ENCODE results near the gene ALCAM. TPM values are rescaled to one million over a fixed set of nuclear protein-coding genes. Genes with fewer than 3 reads are reported as not detected.

ALCAM gene
- total RNA-seq, 2 experiments from 2014 or later = 47.7 to 51.3 TPM

DNA sequence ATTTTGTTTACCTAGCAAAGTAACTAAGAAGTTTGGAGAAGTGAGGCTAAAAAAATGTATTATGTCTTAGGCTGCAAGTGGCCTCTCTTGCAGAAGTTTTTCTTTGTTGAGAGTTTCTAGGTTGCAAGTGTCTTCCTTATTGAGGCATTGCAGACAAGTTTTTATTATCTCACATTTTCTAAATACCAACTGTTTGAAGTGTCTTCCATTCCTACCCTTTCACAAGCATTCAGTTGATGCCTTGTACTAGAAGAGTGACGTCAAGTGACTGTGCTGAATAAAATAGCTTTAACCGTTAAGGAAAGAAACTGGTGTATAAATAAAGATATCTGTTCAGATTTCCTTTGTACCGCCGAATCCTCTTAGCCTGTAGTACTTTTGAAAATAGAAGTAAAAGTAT lies 123.3 kb downstream of the ALCAM start:
- ChIA-PET CTCF (ENCODE audit: unreplicated experiment) (no interaction called here), POLR2A (no interaction called here)
- TF ChIP-seq, protein P1, sequence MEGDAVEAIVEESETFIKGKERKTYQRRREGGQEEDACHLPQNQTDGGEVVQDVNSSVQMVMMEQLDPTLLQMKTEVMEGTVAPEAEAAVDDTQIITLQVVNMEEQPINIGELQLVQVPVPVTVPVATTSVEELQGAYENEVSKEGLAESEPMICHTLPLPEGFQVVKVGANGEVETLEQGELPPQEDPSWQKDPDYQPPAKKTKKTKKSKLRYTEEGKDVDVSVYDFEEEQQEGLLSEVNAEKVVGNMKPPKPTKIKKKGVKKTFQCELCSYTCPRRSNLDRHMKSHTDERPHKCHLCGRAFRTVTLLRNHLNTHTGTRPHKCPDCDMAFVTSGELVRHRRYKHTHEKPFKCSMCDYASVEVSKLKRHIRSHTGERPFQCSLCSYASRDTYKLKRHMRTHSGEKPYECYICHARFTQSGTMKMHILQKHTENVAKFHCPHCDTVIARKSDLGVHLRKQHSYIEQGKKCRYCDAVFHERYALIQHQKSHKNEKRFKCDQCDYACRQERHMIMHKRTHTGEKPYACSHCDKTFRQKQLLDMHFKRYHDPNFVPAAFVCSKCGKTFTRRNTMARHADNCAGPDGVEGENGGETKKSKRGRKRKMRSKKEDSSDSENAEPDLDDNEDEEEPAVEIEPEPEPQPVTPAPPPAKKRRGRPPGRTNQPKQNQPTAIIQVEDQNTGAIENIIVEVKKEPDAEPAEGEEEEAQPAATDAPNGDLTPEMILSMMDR (conservative IDR thresholded peaks at IDR 0.05; ENCODE audit: low read length) = no peak
- TF ChIP-seq EZH2phosphoT487 (IDR thresholded peaks at IDR 0.05; ENCODE audit: borderline replicate concordance, low read depth, low read length) = no peak
- Histone ChIP-seq H3K36me3 (ENCODE audit: insufficient read depth, low read length) (no peaks in the 10 kb centered on the region; the same call in 1 of the 2 replicates), H2AFZ (ENCODE audit: low read length) (no peak overlapping the region), H3K27ac (ENCODE audit: low read depth, low read length, poor library complexity, severe bottlenecking) (no peak overlapping the region), H3K4me3 (ENCODE audit: low read depth, low read length, poor library complexity, severe bottlenecking) (no peak overlapping the region), H3K9me2 (ENCODE audit: insufficient read depth, low read length) (no peaks in the 10 kb centered on the region), H3K9me3 (ENCODE audit: low read length) (peaks cover 12% of the 10 kb centered on the region; the same call in 1 of the 2 replicates), H4K20me1 (ENCODE audit: insufficient read depth, low read length) (no peaks in the 10 kb centered on the region), H3K4me2 (ENCODE audit: low read length) (no peak overlapping the region), H3K4me1 (ENCODE audit: insufficient read depth, low read length, poor library complexity, severe bottlenecking) (no peaks in the 10 kb centered on the region), H3K79me2 (ENCODE audit: insufficient read depth, low read depth, low read length) (no peaks in the 10 kb centered on the region)
- intact Hi-C loops (cut with micrococcal nuclease; ENCODE audit: unreplicated experiment) = no loop called here
- BruUV-seq (replicated peaks) = no TSS peak
- DNase-seq (ENCODE audit: low spot score) = no peak

DNA sequence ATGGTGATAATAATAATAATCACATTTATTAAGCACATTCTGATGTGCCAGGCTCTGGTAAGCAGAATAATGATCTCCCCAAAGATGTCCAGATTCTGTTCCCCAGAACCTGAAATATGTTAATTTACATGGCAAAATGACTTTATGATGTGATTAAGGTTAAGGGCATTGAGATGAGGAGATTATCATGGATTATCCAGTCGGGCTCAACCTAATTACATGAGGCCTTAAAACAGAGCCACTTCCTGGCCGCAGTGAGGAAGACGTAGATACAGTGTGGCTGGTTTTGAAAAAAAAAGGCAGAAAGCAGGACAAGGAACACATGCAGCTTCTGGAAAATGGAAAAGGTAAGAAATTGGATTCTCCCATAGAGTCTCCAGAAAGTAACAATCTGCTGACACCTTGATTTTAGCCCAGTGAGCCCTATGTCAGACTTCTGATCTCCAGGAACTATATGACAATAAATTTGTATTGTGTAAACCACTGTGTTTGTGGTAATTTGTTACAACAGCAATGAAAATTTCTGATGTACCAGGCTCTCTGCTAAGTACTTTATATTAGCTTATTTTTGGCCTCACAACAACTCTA lies 126.7 kb downstream of the ALCAM start:
- H3K4me3 ChIP-seq (ENCODE audit: low read depth, low read length, poor library complexity, severe bottlenecking) = no peak overlapping the region
- no peak for TF ChIP-seq EZH2phosphoT487 (IDR thresholded peaks at IDR 0.05; ENCODE audit: borderline replicate concordance, low read depth, low read length)
- TF ChIP-seq, protein P1 (conservative IDR thresholded peaks at IDR 0.05; ENCODE audit: low read length) = no peak
- H3K36me3 ChIP-seq (ENCODE audit: insufficient read depth, low read length) = no peaks in the 10 kb centered on the region; the same call in 1 of the 2 replicates
- H3K4me2 ChIP-seq (ENCODE audit: low read length) = no peak overlapping the region
- H2AFZ ChIP-seq (ENCODE audit: low read length) = no peak overlapping the region
- H3K4me1 ChIP-seq (ENCODE audit: insufficient read depth, low read length, poor library complexity, severe bottlenecking) = no peaks in the 10 kb centered on the region
- no TSS peak for BruUV-seq (replicated peaks)
- H4K20me1 ChIP-seq (ENCODE audit: insufficient read depth, low read length) = no peaks in the 10 kb centered on the region
- intact Hi-C loops (cut with micrococcal nuclease; ENCODE audit: unreplicated experiment) = no loop called here
- H3K9me2 ChIP-seq (ENCODE audit: insufficient read depth, low read length) = no peaks in the 10 kb centered on the region
- no peak overlapping the region for H3K27ac ChIP-seq (ENCODE audit: low read depth, low read length, poor library complexity, severe bottlenecking)
- no peak for DNase-seq (ENCODE audit: low spot score)
- POLR2A ChIA-PET = no interaction called here
- H3K79me2 ChIP-seq (ENCODE audit: insufficient read depth, low read depth, low read length) = no peaks in the 10 kb centered on the region
- H3K9me3 ChIP-seq (ENCODE audit: low read length) = peaks cover 12% of the 10 kb centered on the region; the same call in 1 of the 2 replicates
- CTCF ChIA-PET (ENCODE audit: unreplicated experiment) = no interaction called here

DNA sequence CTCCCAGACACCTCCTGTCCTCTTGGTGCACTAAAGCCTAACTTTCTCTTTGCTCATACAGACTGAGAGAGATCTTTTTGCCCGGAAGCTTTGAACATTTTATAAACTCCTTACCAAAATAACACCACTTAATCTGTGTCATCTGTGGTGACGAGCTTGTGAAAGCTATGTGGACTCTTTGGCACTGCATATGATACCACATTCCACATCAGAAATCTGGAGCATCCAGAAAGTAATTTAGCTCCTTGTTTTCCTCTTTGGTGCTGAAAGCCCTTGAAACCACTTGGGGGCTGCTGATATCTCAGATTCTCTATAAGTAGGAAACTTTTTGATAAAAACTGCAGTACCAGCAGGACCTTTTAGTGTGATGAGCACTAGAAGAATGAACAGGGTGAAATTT lies 128.3 kb downstream of the ALCAM start:
- Histone ChIP-seq H3K4me3 (ENCODE audit: low read depth, low read length, poor library complexity, severe bottlenecking) (no peak overlapping the region), H2AFZ (ENCODE audit: low read length) (no peak overlapping the region), H3K4me1 (ENCODE audit: insufficient read depth, low read length, poor library complexity, severe bottlenecking) (no peaks in the 10 kb centered on the region), H3K36me3 (ENCODE audit: insufficient read depth, low read length) (no peaks in the 10 kb centered on the region; the same call in 1 of the 2 replicates), H3K9me3 (ENCODE audit: low read length) (peaks cover 12% of the 10 kb centered on the region; the same call in 1 of the 2 replicates), H3K79me2 (ENCODE audit: insufficient read depth, low read depth, low read length) (no peaks in the 10 kb centered on the region), H4K20me1 (ENCODE audit: insufficient read depth, low read length) (no peaks in the 10 kb centered on the region), H3K9me2 (ENCODE audit: insufficient read depth, low read length) (no peaks in the 10 kb centered on the region), H3K27ac (ENCODE audit: low read depth, low read length, poor library complexity, severe bottlenecking) (no peak overlapping the region), H3K4me2 (ENCODE audit: low read length) (no peak overlapping the region)
- intact Hi-C loops (cut with micrococcal nuclease; ENCODE audit: unreplicated experiment) = no loop called here
- DNase-seq (ENCODE audit: low spot score) = no peak
- BruUV-seq (replicated peaks) = no TSS peak
- CTCF ChIA-PET (ENCODE audit: unreplicated experiment) = no interaction called here
- POLR2A ChIA-PET = interaction anchor here (1.3 kb wide), 1 partner anchor 10 kb away, joined by 6 read pairs; no protein-coding TSS in a partner anchor
- TF ChIP-seq, protein P1 (conservative IDR thresholded peaks at IDR 0.05; ENCODE audit: low read length) = no peak
- TF ChIP-seq EZH2phosphoT487 (IDR thresholded peaks at IDR 0.05; ENCODE audit: borderline replicate concordance, low read depth, low read length) = no peak

Measured in OCI-LY7 (cell line).